GM23248 (cell line): Measurements from ENCODE around the gene KDM5B. TPM values are rescaled to one million over a fixed set of nuclear protein-coding genes. Genes with fewer than 3 reads are reported as not detected.

ENCODE experiments used
- DNase-seq: peaks from one replicate; pipeline ENCODE4 v3.0.0-alpha.2; 2015
- H2AFZ ChIP-seq: fragments of 200-600 bp; sonication (generic); 2 replicates; pipeline ENCODE4 v1.6.1; 2016; ENCODE audit warnings: antibody characterized with exemption
- H3F3A ChIP-seq: fragments of 200-600 bp; sonication (generic); 2 replicates; pipeline ENCODE4 v1.6.1; 2016; ENCODE audit warnings: mild to moderate bottlenecking, antibody characterized with exemption, mixed run types; ENCODE audit not compliant: insufficient read depth
- H3K27ac ChIP-seq: fragments of 200-600 bp; sonication (generic); 2 replicates; pipeline ENCODE4 v1.5.1; 2016; ENCODE audit warnings: mild to moderate bottlenecking
- H3K27me3 ChIP-seq: fragments of 200-600 bp; sonication (generic); replicated peaks from 2 replicates; pipeline ENCODE4 v1.6.1; 2016; ENCODE audit warnings: mild to moderate bottlenecking; ENCODE audit not compliant: insufficient read depth
- H3K36me3 ChIP-seq: fragments of 200-600 bp; sonication (generic); 2 replicates; pipeline ENCODE4 v1.6.1; 2016; ENCODE audit warnings: low read depth, mild to moderate bottlenecking
- H3K4me1 ChIP-seq: fragments of 200-600 bp; sonication (generic); 2 replicates; pipeline ENCODE4 v1.6.1; 2016; ENCODE audit warnings: mild to moderate bottlenecking; ENCODE audit not compliant: insufficient read depth
- H3K4me2 ChIP-seq: fragments of 200-600 bp; sonication (generic); one replicate; pipeline ENCODE4 v1.6.1; 2016; ENCODE audit warnings: mild to moderate bottlenecking; ENCODE audit not compliant: unreplicated experiment
- H3K4me3 ChIP-seq: fragments of 200-600 bp; sonication (generic); 2 replicates; pipeline ENCODE4 v1.5.1; 2016; ENCODE audit warnings: mild to moderate bottlenecking
- H3K79me2 ChIP-seq: fragments of 200-600 bp; sonication (generic); 2 replicates; pipeline ENCODE4 v1.6.1; 2016; ENCODE audit warnings: mild to moderate bottlenecking; ENCODE audit not compliant: insufficient read depth
- H3K9ac ChIP-seq: fragments of 200-600 bp; sonication (generic); 2 replicates; pipeline ENCODE4 v1.6.1; 2016; ENCODE audit warnings: mild to moderate bottlenecking
- H3K9me2 ChIP-seq: fragments of 200-600 bp; sonication (generic); 2 replicates; pipeline ENCODE4 v1.6.1; 2016; ENCODE audit warnings: mixed run types, mild to moderate bottlenecking, moderate library complexity; ENCODE audit not compliant: insufficient read depth
- H3K9me3 ChIP-seq: fragments of 200-600 bp; sonication (generic); one replicate; pipeline ENCODE4 v1.6.1; 2017; ENCODE audit warnings: low read depth
- H4K20me1 ChIP-seq: fragments of 200-600 bp; sonication (generic); 2 replicates; pipeline ENCODE4 v1.6.0; 2016; ENCODE audit not compliant: insufficient read depth
- EZH2 ChIP-seq: fragments of 200-600 bp; sonication (generic); IDR thresholded peaks from 2 replicates; pipeline ENCODE4 v1.6.1; 2018; ENCODE audit warnings: antibody characterized with exemption, mild to moderate bottlenecking; ENCODE audit not compliant: insufficient read depth, poor library complexity, severe bottlenecking
- EZH2phosphoT487 ChIP-seq: fragments of 200-600 bp; sonication (generic); IDR thresholded peaks from 2 replicates; pipeline ENCODE4 v1.6.1; 2018; ENCODE audit warnings: antibody characterized with exemption, moderate library complexity, mild to moderate bottlenecking, low read depth; ENCODE audit not compliant: insufficient read depth
- WGBS, 2 experiments: methylation state at CpG; one replicate each; pipeline ENCODE4 v1.1.6; 2015 to 2017; ENCODE audit warnings: low lambda C conversion rate in 2 of 2, low coverage in 1 of 2; ENCODE audit errors: missing lambda C conversion rate in 2 of 2; 5-methylcytosine and 5-hydroxymethylcytosine counted together
- in situ Hi-C: fragments of 300-500 bp; cut with MboI; formaldehyde crosslinking; loops from 2 replicates; pipeline ENCODE4 v1.15.0; 2020
- polyA plus RNA-seq: library from polyadenylated mRNA; unstranded; fragments of >200 nt; fragmentation: Nextera tagmentation; extraction: Ambion mirVana; gene quantifications from 2 replicates; pipeline ENCODE4 v1.2.1, GENCODE V29; 2016
- total RNA-seq: library from RNA; depleted of rRNA; stranded (reverse); fragments of >200 nt; shearing (Covaris generic); gene quantifications from 2 replicates; pipeline ENCODE4 v1.2.3, GENCODE V29; 2014

The KDM5B gene
- total and polyA plus RNA-seq, 2 experiments from 2014 or later, result 64.3 to 79.5 TPM

GRCh38 chr1:202688401-202688800 is 119.8 kb downstream of the KDM5B start:
- no peaks in the 10 kb centered on the region for H3K79me2 ChIP-seq
- H3K27me3 ChIP-seq, result peaks cover 42% of the 10 kb centered on the region

GRCh38 chr1:202687798-202688197 is 120.4 kb downstream of the KDM5B start:
- Histone ChIP-seq H3K4me3 (no peak overlapping the region), H3F3A (no peaks in the 10 kb centered on the region), H3K9me3 (no peaks in the 10 kb centered on the region), H3K79me2 (no peaks in the 10 kb centered on the region), H3K27me3 (peaks cover 42% of the 10 kb centered on the region), H3K9me2 (no peaks in the 10 kb centered on the region), H3K4me1 (no peaks in the 10 kb centered on the region), H3K27ac (no peak overlapping the region), H3K4me2 (no peak overlapping the region), H3K9ac (no peak overlapping the region), H3K36me3 (no peaks in the 10 kb centered on the region), H4K20me1 (no peaks in the 10 kb centered on the region), H2AFZ (no peak overlapping the region)
- DNase-seq, result no peak
- TF ChIP-seq EZH2 (no peak), EZH2phosphoT487 (no peak)
- 56 to 60% methylated on average over 3 of the region's 3 CpGs for WGBS, 2 experiments
- in situ Hi-C loops, result no loop called here

More at GRCh38 chr1:202688401-202688800, 119.8 kb downstream of the KDM5B start:
- in situ Hi-C loops, result no loop called here
- H3K9me3 ChIP-seq, result no peaks in the 10 kb centered on the region
- peak; percentile 35 for DNase-seq
- no peaks in the 10 kb centered on the region for H3K9me2 ChIP-seq
- no peaks in the 10 kb centered on the region for H4K20me1 ChIP-seq
- 50 to 53% methylated on average over 7 of the region's 7 CpGs for whole genome bisulfite sequencing, 2 experiments
- H3K27ac ChIP-seq, result no peak overlapping the region
- no peaks in the 10 kb centered on the region for H3F3A ChIP-seq
- H3K4me2 ChIP-seq, result no peak overlapping the region
- H3K4me3 ChIP-seq, result no peak overlapping the region
- TF ChIP-seq EZH2 (no peak), EZH2phosphoT487 (no peak)
- H2AFZ ChIP-seq, result no peak overlapping the region
- no peaks in the 10 kb centered on the region for H3K4me1 ChIP-seq
- no peak overlapping the region for H3K9ac ChIP-seq
- H3K36me3 ChIP-seq, result no peaks in the 10 kb centered on the region

GRCh38 chr1:202687370-202687769 is 120.9 kb downstream of the KDM5B start:
- Histone ChIP-seq H3K27me3 (peaks cover 42% of the 10 kb centered on the region), H3F3A (no peaks in the 10 kb centered on the region), H3K9me3 (no peaks in the 10 kb centered on the region), H3K4me2 (no peak overlapping the region), H4K20me1 (no peaks in the 10 kb centered on the region), H3K36me3 (no peaks in the 10 kb centered on the region), H2AFZ (no peak overlapping the region), H3K79me2 (no peaks in the 10 kb centered on the region), H3K4me3 (no peak overlapping the region), H3K4me1 (no peaks in the 10 kb centered on the region), H3K9ac (no peak overlapping the region), H3K27ac (no peak overlapping the region), H3K9me2 (no peaks in the 10 kb centered on the region)
- WGBS, 2 experiments, result 54 to 65% methylated on average over 11 of the region's 11 CpGs
- no peak for TF ChIP-seq EZH2
- no peak for TF ChIP-seq EZH2phosphoT487
- in situ Hi-C loops, result no loop called here
- DNase-seq, result no peak

GRCh38 chr1:202685641-202686040 is 122.6 kb downstream of the KDM5B start:
- Histone ChIP-seq H3K4me3 (no peak overlapping the region), H3K27ac (no peak overlapping the region), H3K9me3 (no peaks in the 10 kb centered on the region), H3K9me2 (no peaks in the 10 kb centered on the region), H3K36me3 (no peaks in the 10 kb centered on the region), H3K79me2 (no peaks in the 10 kb centered on the region), H3K4me2 (no peak overlapping the region), H4K20me1 (no peaks in the 10 kb centered on the region), H2AFZ (no peak overlapping the region), H3K9ac (no peak overlapping the region), H3F3A (no peaks in the 10 kb centered on the region), H3K4me1 (no peaks in the 10 kb centered on the region), H3K27me3 (peaks cover 41% of the 10 kb centered on the region)
- DNase-seq, result no peak
- TF ChIP-seq EZH2, result no peak
- no peak for TF ChIP-seq EZH2phosphoT487
- 47 to 58% methylated on average over 6 of the region's 6 CpGs for WGBS, 2 experiments
- in situ Hi-C loops, result no loop called here

- WGBS, 2 experiments, result 31 to 34% methylated on average over 2 of the region's 2 CpGs
- H3K27me3 ChIP-seq, result peaks cover 39% of the 10 kb centered on the region
- no peaks in the 10 kb centered on the region for H3K36me3 ChIP-seq
- H3K9ac ChIP-seq, result no peak overlapping the region
- no peak overlapping the region for H3K27ac ChIP-seq
- H3K4me3 ChIP-seq, result no peak overlapping the region
- H4K20me1 ChIP-seq, result no peaks in the 10 kb centered on the region
- TF ChIP-seq EZH2, result no peak
- no peak for TF ChIP-seq EZH2phosphoT487
- no peaks in the 10 kb centered on the region for H3K9me2 ChIP-seq
- no peak overlapping the region for H3K4me2 ChIP-seq
- H3K79me2 ChIP-seq, result no peaks in the 10 kb centered on the region
- DNase-seq, result no peak
- H3K4me1 ChIP-seq, result no peaks in the 10 kb centered on the region
- no peaks in the 10 kb centered on the region for H3F3A ChIP-seq
- in situ Hi-C loops, result no loop called here
- H3K9me3 ChIP-seq, result no peaks in the 10 kb centered on the region
- H2AFZ ChIP-seq, result no peak overlapping the region
These were observed 123.5 kb downstream of the KDM5B start for GRCh38 chr1:202684716-202685115.
